Prostate gland (tissue), 2 donors: Measurements from ENCODE around the gene SCAMP1.

Experiments used
- POLR2A ChIP-seq: fragments of 450-650 bp; IDR thresholded peaks from one replicate; pipeline ENCODE4 v1.6.1; 2016; ENCODE audit warnings: antibody characterized with exemption, mild to moderate bottlenecking
- POLR2AphosphoS5 ChIP-seq: sonication (generic); formaldehyde crosslinking; IDR thresholded peaks from one replicate; pipeline ENCODE4 v1.6.1; 2017; ENCODE audit warnings: antibody characterized with exemption
- TF ChIP-seq, protein P1 (sequence below), 4 experiments: fragments of 200-600 bp in 2 of 4; fragments of 450-650 bp in 2 of 4; sonication (generic) in 2 of 4; IDR thresholded peaks; 1 replicate in 3 of 4; 2 replicates in 1 of 4; pipeline ENCODE4 v1.5.1; 2016 to 2019; ENCODE audit warnings: antibody characterized with exemption in 4 of 4, mild to moderate bottlenecking in 2 of 4, moderate library complexity in 2 of 4

DNA sequence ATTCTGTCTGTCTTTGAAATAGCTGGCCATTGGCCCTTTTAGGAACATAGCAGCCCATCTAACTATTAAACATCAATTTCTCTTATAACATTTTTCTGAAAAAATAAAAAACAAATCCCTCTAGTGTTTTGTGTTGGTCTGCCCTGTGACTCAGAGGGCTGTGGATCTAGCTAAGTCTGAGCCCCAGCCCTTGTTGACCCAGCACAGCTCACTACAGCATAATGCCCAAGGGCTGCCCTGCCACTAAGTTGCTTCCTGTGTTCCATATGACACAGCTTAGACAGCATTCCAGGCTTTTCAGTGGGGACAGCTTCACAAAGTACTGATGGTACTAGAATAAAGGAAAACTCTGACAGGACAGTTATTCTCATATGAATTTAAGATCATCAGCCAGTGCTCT, 136.0 kb downstream of the SCAMP1 start:
- no peak for TF ChIP-seq POLR2A
- TF ChIP-seq, protein P1, sequence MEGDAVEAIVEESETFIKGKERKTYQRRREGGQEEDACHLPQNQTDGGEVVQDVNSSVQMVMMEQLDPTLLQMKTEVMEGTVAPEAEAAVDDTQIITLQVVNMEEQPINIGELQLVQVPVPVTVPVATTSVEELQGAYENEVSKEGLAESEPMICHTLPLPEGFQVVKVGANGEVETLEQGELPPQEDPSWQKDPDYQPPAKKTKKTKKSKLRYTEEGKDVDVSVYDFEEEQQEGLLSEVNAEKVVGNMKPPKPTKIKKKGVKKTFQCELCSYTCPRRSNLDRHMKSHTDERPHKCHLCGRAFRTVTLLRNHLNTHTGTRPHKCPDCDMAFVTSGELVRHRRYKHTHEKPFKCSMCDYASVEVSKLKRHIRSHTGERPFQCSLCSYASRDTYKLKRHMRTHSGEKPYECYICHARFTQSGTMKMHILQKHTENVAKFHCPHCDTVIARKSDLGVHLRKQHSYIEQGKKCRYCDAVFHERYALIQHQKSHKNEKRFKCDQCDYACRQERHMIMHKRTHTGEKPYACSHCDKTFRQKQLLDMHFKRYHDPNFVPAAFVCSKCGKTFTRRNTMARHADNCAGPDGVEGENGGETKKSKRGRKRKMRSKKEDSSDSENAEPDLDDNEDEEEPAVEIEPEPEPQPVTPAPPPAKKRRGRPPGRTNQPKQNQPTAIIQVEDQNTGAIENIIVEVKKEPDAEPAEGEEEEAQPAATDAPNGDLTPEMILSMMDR (IDR thresholded peaks at IDR 0.05), result no peak
- TF ChIP-seq POLR2AphosphoS5, result no peak
